Panc1 (cell line): ENCODE results near the gene IL1RAP.

Experiments
- CTCF ChIP-seq: fragments of 450-650 bp; IDR thresholded peaks from 2 replicates; pipeline ENCODE4 v1.5.1; 2017; ENCODE audit warnings: mild to moderate bottlenecking
- POLR2AphosphoS5 ChIP-seq: IDR thresholded peaks from 2 replicates; pipeline ENCODE4 v1.6.1; 2012; ENCODE audit warnings: mild to moderate bottlenecking, low read depth, low read length, moderate library complexity

GRCh38 chr3:190574473-190574872 is 60.6 kb downstream of the IL1RAP start:
- TF ChIP-seq CTCF (no peak), POLR2AphosphoS5 (no peak)
